LNCaP clone FGC (cell line): ENCODE results near the gene TMEM185B.
A peak's percentile ranks its signal among the peaks of the same experiment; 100 is the strongest.

Experiments
- DNase-seq: peaks from one replicate; pipeline ENCODE4 v3.0.0-alpha.2; 2011; ENCODE audit warnings: low read depth
- H3K4me3 ChIP-seq: 2 replicates; pipeline ENCODE4 v1.5.1; 2011; ENCODE audit warnings: mild to moderate bottlenecking, low read depth, low read length, control low read depth
- TF ChIP-seq, protein P1 (sequence below): IDR thresholded peaks from 2 replicates; pipeline ENCODE4 v1.5.1; 2012; ENCODE audit warnings: mild to moderate bottlenecking; ENCODE audit not compliant: control insufficient read depth, insufficient read depth; ENCODE audit errors: extremely low read depth

Gene TMEM185B

DNA sequence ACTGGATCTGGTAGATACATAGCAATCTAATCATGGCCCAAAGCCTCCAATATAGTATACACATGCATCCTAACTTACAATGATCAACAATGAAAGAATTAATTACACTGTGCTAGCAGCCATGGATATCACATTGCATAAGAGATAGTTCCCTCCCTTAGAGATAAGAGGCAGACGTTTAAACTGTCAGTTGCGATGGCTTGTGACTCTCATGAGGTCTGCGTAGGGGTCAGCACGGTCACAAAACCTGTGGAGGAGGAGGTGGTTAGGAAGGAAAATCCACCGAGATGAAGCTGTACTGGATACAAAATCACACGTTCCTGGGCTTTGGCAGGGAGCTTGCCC lies 28.7 kb upstream of the TMEM185B start:
- H3K4me3 ChIP-seq: peak overlapping the region; percentile 68
- TF ChIP-seq, protein P1, sequence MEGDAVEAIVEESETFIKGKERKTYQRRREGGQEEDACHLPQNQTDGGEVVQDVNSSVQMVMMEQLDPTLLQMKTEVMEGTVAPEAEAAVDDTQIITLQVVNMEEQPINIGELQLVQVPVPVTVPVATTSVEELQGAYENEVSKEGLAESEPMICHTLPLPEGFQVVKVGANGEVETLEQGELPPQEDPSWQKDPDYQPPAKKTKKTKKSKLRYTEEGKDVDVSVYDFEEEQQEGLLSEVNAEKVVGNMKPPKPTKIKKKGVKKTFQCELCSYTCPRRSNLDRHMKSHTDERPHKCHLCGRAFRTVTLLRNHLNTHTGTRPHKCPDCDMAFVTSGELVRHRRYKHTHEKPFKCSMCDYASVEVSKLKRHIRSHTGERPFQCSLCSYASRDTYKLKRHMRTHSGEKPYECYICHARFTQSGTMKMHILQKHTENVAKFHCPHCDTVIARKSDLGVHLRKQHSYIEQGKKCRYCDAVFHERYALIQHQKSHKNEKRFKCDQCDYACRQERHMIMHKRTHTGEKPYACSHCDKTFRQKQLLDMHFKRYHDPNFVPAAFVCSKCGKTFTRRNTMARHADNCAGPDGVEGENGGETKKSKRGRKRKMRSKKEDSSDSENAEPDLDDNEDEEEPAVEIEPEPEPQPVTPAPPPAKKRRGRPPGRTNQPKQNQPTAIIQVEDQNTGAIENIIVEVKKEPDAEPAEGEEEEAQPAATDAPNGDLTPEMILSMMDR: no peak
- DNase-seq: no peak

DNA sequence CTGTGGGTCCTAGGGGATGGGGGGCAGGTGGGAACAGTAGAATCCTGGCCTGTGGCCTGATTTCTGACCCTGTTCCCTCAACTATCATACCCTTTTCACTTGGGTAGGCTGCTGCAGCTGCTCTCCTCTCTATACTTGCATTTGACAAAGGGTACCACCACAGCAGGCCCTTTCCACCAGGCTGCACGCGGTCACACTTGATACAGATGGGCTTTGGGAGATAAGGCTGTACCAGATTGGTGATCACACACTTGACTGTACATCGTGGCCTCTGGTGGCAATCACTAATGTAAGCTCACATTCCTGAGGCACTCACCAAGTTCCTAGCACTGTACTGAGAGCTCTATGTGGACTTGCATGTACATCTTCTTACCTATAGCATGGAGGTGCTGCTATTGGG lies 27.9 kb upstream of the TMEM185B start:
- no peak overlapping the region for H3K4me3 ChIP-seq
- TF ChIP-seq, protein P1: no peak
- no peak for DNase-seq

DNA sequence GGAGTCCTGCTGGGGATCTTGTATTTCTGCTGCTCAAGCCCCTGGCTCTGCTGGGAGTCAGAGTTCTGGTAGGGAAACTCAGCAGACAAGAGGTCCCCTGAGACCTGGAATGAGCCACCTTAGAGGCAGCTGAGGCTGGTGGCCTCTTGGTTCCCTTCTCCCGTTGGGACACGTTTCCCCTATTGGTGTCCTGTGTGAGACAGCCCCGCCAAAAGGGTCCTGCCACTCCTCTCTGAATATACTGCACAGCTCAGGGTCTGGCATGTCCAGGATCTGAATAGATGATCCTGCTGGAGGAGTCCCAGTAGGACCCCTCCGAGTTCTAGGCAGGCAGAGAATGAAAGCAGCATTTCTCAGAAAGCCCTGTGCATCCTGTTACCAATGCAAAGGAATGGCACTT lies 27.4 kb upstream of the TMEM185B start:
- H3K4me3 ChIP-seq: no peak overlapping the region
- no peak for DNase-seq
- TF ChIP-seq, protein P1: no peak

DNA sequence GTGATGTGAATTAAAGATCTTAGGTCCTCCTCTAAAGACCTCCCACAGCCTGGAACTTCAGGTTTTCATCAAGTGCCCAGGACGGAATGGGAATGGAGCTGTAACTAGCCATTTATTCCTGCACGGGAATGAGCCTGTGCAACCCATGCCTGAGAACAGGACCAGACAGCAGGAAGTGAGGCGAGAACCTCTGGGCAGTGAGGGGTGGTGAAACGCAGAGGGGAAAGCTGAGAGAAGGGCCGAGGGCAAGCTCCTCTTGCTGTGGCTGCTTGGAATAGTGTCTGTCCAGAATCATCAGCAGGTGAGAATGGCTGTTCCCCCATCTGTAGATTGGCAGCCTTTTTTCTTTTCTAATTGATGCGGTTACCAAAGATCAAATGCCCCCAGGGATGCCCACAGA lies 24.7 kb upstream of the TMEM185B start:
- TF ChIP-seq, protein P1: no peak
- no peak for DNase-seq
- no peak overlapping the region for H3K4me3 ChIP-seq

DNA sequence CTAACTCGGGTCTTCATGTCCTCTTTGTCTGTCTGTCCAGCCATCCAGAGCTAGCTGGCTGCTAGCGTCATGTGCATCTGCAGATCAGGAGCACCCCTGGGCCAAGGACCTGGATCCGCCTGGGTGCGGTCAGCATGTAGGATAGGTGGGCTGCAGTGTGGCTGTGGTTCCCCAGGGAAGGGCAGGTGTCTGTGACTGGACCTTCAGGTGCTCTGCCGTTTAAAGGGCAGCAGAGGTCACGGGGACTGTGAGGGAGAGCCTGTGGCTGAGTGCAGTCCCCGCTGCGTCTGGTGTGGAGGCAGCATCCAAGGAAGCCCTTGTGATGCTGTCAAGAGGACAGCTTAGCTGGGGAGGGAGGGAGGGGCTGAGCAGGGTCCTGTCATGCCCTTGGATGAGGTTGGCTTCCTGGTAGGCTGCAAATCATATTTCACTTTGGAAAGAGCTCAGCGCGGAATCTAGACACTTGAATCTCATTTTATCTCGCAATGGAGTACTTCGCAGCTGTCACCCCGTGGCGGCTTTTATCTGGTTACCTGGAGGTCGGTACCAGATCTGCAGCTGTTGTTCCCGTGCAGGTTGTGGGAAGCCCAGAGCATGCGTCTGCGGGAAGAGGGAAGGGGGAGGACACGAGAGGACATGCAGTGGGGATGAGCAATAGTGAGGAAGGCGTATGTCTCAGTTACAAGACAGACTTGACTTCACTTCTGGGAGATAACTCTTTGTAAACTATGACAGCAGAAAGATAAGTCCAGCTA lies 23.5 kb upstream of the TMEM185B start:
- H3K4me3 ChIP-seq: no peak overlapping the region
- no peak for DNase-seq
- TF ChIP-seq, protein P1: no peak

DNA sequence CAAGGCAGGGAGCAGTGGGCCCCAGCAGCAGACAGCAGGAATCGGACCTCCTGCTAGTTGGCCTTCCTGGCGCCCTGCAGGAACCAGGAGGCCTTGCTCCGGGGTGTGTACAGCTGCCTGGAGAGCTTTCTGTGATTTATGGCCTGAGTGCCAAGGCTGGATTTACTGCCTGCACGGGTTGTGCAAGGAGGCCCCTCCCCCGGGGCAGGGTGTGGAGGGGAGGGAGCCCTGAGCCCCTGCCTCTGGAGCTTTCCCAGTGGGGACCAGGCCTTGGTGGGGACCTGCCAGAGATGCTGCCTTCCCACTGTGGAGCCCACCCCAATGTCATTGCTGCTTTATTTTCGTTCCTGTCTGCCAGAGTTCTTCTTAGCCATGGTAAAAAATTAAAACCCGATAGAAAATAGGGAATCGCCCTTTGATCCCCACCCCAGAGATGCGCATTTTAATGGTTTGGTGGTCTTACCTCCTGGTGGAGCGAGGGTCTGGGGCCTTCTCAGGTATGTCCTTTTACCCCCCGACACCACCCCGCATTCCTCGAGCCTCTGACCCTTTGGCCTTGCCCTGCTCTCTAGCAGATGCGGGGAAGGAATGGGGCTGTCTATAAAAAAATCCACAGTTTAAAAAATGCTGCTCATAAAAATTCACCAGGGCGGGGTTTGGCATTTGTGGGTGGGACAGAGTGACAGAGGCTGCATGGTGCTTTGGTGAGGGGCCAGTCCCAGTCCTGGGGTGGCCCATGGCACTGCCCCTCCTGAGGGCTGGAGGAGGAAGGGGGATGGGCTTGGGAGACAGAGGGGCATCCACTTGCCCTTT lies 22.5 kb upstream of the TMEM185B start:
- TF ChIP-seq, protein P1: no peak
- DNase-seq: no peak
- no peak overlapping the region for H3K4me3 ChIP-seq
